ENCODE results near the gene USP48. TPM values are rescaled to one million over a fixed set of nuclear protein-coding genes. Genes with fewer than 3 reads are reported as not detected.

USP48 gene
- total RNA-seq, 1 donor from 2014 or later = 78.7 TPM

DNA sequence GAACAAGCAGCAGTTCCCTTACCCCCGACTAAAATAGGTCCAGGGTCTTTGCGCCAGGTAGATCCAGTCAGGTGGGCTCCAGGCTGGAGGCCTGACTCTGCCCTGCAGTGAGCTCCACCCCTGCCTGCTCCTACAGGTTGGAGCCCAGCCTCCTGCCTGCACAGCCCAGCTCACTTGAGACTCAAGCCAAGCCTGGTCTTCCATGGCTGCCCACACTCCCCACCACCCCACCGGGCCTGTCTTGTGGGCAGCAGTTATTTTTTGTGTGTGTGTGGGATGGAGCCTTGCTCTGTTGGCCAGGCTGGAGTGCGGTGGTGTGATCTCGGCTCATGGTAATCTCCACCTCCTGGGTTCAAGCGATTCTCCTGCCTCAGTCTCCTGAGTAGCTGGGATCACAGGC is 142.3 kb downstream of the USP48 start:
- H3K4me1 Mint-ChIP-seq (ENCODE audit: low read depth, unreplicated experiment) = no peaks in the 10 kb centered on the region
- TF ChIP-seq, protein P1, sequence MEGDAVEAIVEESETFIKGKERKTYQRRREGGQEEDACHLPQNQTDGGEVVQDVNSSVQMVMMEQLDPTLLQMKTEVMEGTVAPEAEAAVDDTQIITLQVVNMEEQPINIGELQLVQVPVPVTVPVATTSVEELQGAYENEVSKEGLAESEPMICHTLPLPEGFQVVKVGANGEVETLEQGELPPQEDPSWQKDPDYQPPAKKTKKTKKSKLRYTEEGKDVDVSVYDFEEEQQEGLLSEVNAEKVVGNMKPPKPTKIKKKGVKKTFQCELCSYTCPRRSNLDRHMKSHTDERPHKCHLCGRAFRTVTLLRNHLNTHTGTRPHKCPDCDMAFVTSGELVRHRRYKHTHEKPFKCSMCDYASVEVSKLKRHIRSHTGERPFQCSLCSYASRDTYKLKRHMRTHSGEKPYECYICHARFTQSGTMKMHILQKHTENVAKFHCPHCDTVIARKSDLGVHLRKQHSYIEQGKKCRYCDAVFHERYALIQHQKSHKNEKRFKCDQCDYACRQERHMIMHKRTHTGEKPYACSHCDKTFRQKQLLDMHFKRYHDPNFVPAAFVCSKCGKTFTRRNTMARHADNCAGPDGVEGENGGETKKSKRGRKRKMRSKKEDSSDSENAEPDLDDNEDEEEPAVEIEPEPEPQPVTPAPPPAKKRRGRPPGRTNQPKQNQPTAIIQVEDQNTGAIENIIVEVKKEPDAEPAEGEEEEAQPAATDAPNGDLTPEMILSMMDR (IDR thresholded peaks at IDR 0.05; ENCODE audit: partially characterized antibody, unreplicated experiment) = no peak
- no peak overlapping the region for H3K4me3 Mint-ChIP-seq (ENCODE audit: unreplicated experiment)
- peaks cover 5% of the 10 kb centered on the region for H3K27me3 Mint-ChIP-seq (ENCODE audit: unreplicated experiment)
- no peak overlapping the region for H3K27ac Mint-ChIP-seq (ENCODE audit: unreplicated experiment)
- no peak for DNase-seq
- no peaks in the 10 kb centered on the region for H3K36me3 Mint-ChIP-seq (ENCODE audit: unreplicated experiment)
- peaks cover 2% of the 10 kb centered on the region for H3K9me3 Mint-ChIP-seq (ENCODE audit: unreplicated experiment)

DNA sequence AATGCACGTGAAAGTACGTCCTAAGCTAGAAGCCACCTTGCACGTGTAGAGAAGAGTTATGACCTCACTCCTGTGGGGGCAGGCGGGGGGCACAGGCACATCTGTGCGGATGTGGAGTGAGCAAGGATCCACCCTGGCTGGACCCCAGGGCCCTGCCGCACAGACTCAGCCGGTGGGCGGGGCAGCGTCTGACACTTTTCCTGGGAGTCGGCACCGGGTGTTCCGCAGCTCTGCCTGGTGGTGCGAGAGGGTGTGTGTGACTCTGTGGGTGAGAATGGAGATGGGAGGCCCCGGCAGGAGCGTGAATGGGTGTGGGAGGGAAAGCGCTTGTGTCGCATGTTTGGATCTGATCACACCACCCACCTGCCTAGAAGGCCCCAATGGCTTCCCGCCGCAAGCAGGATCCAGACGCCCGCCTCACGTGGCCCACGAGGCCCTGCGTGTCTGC is 143.3 kb downstream of the USP48 start:
- Mint-ChIP-seq H3K27ac (ENCODE audit: unreplicated experiment) (no peak overlapping the region), H3K36me3 (ENCODE audit: unreplicated experiment) (no peaks in the 10 kb centered on the region), H3K4me3 (ENCODE audit: unreplicated experiment) (no peak overlapping the region), H3K27me3 (ENCODE audit: unreplicated experiment) (peaks cover 9% of the 10 kb centered on the region), H3K9me3 (ENCODE audit: unreplicated experiment) (peaks cover 2% of the 10 kb centered on the region), H3K4me1 (ENCODE audit: low read depth, unreplicated experiment) (no peaks in the 10 kb centered on the region)
- no peak for DNase-seq
- TF ChIP-seq, protein P1 (IDR thresholded peaks at IDR 0.05; ENCODE audit: partially characterized antibody, unreplicated experiment) = no peak

DNA sequence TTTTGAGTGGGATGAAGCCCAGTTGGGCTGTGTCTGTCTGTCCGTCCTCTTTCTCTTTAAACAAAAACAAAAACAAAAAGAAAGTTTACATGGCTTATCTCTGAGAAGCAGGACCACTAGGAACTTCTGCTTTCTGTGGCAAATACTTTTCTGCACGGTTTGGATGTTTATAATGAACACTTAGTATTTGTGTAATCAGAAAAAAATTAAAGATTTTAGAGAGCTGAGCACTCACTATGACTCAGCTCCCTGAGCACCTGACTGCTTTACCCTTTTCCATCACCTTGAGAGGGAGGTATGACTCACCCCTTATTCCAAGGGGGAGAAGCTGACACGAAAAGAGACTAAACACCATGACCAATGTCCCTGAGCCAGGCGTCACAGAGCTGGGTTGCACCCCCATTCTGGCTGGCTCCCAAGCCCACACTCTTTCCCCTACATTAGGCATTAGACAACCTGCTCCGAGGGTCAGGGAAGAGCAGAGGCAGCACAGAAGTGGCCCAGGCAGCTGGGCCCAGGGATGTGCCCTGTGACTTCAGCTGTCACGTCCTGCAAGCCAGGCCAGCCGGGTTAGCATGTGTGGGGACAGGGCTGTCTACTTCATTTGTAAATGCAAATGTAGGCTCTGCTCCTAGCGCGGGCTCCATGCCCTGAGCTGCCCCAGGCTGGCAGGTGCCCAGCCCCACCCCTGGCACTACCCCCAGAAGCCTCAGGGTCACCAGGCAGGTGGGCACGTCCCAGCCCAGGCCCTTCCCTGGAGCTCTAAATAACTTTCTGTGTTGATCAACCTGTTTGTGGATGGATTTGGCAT is 144.2 kb downstream of the USP48 start:
- no peaks in the 10 kb centered on the region for H3K36me3 Mint-ChIP-seq (ENCODE audit: unreplicated experiment)
- peaks cover 2% of the 10 kb centered on the region for H3K9me3 Mint-ChIP-seq (ENCODE audit: unreplicated experiment)
- H3K4me3 Mint-ChIP-seq (ENCODE audit: unreplicated experiment) = no peak overlapping the region
- no peak overlapping the region for H3K27ac Mint-ChIP-seq (ENCODE audit: unreplicated experiment)
- peaks cover 4% of the 10 kb centered on the region for H3K27me3 Mint-ChIP-seq (ENCODE audit: unreplicated experiment)
- TF ChIP-seq, protein P1 (IDR thresholded peaks at IDR 0.05; ENCODE audit: partially characterized antibody, unreplicated experiment) = no peak
- no peaks in the 10 kb centered on the region for H3K4me1 Mint-ChIP-seq (ENCODE audit: low read depth, unreplicated experiment)
- no peak for DNase-seq

DNA sequence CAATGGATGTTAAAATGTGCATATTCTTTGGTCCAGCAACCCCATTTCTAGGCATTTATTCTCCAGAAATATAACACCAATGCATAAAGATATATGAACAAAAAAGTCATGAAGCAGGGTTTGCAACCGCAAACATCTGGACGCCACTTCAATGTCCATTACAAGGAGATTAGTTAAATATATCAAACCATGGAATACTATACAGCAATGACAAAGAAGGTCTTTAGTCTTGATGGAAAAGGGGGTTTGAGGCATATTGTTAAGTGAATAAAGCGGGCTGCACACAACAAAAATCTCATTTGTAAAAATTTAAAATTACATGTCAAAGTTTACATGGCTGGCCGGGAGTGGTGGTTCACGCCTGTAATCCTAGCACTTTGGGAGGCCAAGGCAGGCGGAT is 145.4 kb downstream of the USP48 start:
- no peak overlapping the region for H3K4me3 Mint-ChIP-seq (ENCODE audit: unreplicated experiment)
- H3K36me3 Mint-ChIP-seq (ENCODE audit: unreplicated experiment) = no peaks in the 10 kb centered on the region
- TF ChIP-seq, protein P1 (IDR thresholded peaks at IDR 0.05; ENCODE audit: partially characterized antibody, unreplicated experiment) = no peak
- peaks cover 2% of the 10 kb centered on the region for H3K9me3 Mint-ChIP-seq (ENCODE audit: unreplicated experiment)
- no peaks in the 10 kb centered on the region for H3K4me1 Mint-ChIP-seq (ENCODE audit: low read depth, unreplicated experiment)
- no peak for DNase-seq
- no peak overlapping the region for H3K27ac Mint-ChIP-seq (ENCODE audit: unreplicated experiment)
- peaks cover 4% of the 10 kb centered on the region for H3K27me3 Mint-ChIP-seq (ENCODE audit: unreplicated experiment)

DNA sequence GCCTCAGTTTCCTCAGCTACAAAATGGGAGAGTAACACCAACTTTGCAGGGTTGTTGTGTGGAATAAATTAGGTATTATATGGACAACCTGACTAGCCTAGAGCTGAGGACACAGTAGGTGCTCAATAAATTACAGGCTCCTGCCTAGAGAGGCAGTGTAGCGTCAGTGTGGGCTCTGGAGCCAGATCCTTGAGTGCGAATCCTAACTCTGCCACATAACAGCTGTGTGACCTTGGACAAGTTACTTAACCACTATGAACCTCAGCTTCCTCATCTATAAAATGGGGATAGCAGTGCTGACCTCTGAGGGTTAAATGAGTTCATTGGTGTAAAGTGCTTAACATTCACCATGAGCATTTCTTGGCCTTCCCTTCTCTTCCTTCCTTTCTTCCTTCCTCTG is 146.9 kb downstream of the USP48 start:
- Mint-ChIP-seq H3K9me3 (ENCODE audit: unreplicated experiment) (peaks cover 2% of the 10 kb centered on the region), H3K27ac (ENCODE audit: unreplicated experiment) (no peak overlapping the region), H3K4me3 (ENCODE audit: unreplicated experiment) (no peak overlapping the region), H3K36me3 (ENCODE audit: unreplicated experiment) (no peaks in the 10 kb centered on the region), H3K4me1 (ENCODE audit: low read depth, unreplicated experiment) (no peaks in the 10 kb centered on the region), H3K27me3 (ENCODE audit: unreplicated experiment) (peaks cover 4% of the 10 kb centered on the region)
- TF ChIP-seq, protein P1 (IDR thresholded peaks at IDR 0.05; ENCODE audit: partially characterized antibody, unreplicated experiment) = no peak
- DNase-seq = no peak
